PC-3 (cell line): ENCODE measurements around the gene CRLF2.

Experiments
- EZH2 ChIP-seq: fragments of 300-600 bp; sonication (generic); IDR thresholded peaks from one replicate; pipeline ENCODE4 v1.6.1; 2017; ENCODE audit warnings: antibody characterized with exemption, mild to moderate bottlenecking, low read length; ENCODE audit not compliant: unreplicated experiment
- TF ChIP-seq, protein P1 (sequence below): fragments of 300-600 bp; sonication (generic); conservative IDR thresholded peaks from 2 replicates; pipeline ENCODE4 v1.5.1; 2017; ENCODE audit warnings: antibody characterized with exemption, low read depth, mild to moderate bottlenecking, low read length

DNA sequence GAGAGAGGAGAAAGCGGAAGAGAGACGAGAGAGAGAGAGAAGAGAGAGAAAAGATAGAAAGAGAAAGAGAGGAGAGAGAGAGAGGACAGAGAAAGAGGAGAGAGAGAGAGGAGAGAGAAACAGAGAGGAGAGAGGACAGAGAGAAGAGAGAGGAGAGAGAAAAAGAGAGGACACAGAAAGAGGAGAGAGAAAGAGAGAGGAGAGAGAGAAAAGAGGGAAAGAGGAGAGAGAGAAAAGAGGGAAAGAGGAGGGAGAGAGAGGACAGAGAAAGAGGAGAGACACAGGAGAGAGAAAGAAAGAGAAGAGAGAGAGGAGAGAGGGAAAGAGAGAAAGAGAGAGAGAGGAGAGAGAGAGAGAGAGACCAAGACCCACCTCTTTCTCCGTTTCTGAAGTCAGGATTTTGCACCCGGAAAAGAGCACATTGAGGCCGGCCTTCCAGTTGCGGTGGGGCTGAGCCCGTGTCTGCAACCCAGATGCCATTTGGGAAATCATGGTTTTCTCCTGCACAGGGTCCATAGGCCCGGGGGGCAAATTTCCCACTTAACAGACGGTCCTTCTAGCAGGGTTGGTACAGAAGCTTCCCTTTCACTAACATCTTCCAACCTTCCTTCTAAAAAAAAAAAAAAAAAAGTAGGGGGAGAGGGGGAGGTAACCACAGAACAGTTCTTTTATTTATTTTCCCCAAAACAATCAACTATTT, 60.9 kb downstream of the CRLF2 start:
- TF ChIP-seq, protein P1, sequence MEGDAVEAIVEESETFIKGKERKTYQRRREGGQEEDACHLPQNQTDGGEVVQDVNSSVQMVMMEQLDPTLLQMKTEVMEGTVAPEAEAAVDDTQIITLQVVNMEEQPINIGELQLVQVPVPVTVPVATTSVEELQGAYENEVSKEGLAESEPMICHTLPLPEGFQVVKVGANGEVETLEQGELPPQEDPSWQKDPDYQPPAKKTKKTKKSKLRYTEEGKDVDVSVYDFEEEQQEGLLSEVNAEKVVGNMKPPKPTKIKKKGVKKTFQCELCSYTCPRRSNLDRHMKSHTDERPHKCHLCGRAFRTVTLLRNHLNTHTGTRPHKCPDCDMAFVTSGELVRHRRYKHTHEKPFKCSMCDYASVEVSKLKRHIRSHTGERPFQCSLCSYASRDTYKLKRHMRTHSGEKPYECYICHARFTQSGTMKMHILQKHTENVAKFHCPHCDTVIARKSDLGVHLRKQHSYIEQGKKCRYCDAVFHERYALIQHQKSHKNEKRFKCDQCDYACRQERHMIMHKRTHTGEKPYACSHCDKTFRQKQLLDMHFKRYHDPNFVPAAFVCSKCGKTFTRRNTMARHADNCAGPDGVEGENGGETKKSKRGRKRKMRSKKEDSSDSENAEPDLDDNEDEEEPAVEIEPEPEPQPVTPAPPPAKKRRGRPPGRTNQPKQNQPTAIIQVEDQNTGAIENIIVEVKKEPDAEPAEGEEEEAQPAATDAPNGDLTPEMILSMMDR: no peak
- no peak for TF ChIP-seq EZH2
